ENCODE measurements around the gene CDAN1.

The CDAN1 gene

DNA sequence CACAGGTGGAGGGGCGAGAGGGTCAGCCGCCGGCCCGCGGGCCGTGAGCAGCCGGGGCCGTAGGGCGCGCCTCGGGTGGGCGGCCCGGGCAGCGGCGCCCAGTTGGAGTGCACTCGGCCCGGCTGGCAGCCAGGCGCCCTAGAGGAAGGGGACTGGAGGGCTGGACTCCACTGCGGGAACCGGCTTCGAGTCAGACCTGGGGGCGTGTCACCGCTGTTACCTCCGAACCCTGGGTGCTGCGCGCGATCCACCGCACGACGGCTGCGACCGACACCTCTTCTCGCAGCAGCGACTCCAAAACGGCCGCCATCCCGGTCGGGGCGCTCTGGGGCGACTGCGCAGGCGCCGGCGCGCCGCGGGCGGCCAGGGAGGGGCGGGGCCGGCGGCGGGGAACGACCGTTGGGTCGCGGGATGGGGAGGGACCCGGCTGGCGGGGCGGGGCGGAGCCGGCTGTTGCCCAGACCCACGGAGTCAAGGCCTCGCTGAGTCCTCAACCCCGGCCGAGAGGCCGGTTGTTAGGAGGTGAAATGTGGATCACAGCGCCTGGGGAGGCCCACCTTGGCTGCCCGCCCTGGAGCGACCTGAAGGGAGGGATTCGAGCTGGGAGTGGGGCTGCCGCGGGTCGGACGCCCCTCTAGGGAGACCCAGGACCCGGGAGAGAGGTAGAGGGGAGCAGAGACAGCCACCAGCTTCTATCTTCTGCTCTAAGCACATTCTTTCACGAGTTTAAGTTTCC, at the start of gene CDAN1:
TSS of gene CDAN1 (minus strand) at position 336 of the 736 bp plus-strand sequence. CDS start at position 310, 26 bp downstream.
- peak within 1 kb of the TSS; percentile 84 for H3K27ac ChIP-seq
- no peak for TF ChIP-seq CTCF (IDR thresholded peaks at IDR 0.05; ENCODE audit: low read depth, low read length)
- no peaks in the 10 kb centered on the region for H3K9me3 ChIP-seq (ENCODE audit: severe bottlenecking)
- peak; percentile 93 for DNase-seq
- H3K4me3 ChIP-seq (ENCODE audit: low read depth, low read length): peak within 1 kb of the TSS; percentile 73
- H3K27me3 ChIP-seq (ENCODE audit: insufficient read depth, low read depth, severe bottlenecking): no peaks in the 10 kb centered on the region
- H3K36me3 ChIP-seq: peaks cover 34% of the 10 kb centered on the region

DNA sequence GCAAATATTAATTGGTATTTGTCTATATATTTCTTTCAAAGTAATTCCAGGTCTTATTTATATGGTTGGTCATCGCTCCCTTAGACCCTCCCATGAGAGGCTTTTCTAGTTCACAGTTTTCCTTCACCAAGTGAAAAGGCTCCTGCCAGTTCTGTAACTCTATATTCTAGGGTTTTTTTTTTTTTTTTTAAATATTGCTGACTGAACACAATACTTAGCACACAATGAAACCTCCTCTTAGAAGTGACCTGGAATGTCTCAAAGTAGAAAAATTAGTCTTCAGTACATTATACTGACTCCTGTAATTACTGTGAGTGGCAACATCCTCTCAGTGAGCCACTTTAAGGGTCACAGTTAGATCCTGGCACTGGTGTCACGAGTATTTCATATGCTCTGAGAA, 48.6 kb upstream of the CDAN1 start:
- H3K9me3 ChIP-seq (ENCODE audit: severe bottlenecking): no peaks in the 10 kb centered on the region
- H3K27me3 ChIP-seq (ENCODE audit: insufficient read depth, low read depth, severe bottlenecking): no peaks in the 10 kb centered on the region
- DNase-seq: no peak
- no peak overlapping the region for H3K4me3 ChIP-seq (ENCODE audit: low read depth, low read length)
- no peak overlapping the region for H3K27ac ChIP-seq
- H3K36me3 ChIP-seq: peaks cover 8% of the 10 kb centered on the region
- no peak for TF ChIP-seq CTCF (IDR thresholded peaks at IDR 0.05; ENCODE audit: low read depth, low read length)

DNA sequence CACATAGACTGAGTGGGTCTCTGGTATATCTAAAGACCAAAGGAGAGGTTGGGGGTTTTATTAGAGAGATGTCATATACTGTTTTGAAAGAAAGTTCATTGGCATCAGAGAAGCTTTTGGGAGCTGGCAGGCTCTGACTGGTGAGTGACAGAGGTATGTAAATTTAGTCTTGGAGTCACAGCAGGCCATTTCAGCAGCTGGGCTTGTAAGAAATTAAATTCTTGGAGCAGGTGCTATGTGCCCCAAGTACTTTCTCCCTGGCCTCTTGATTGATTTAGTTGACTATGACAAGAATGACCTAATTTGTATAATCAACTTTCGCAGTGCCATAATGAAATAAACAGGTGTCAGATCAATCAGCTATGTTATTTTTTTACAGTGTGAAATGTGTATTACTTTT, 47.8 kb upstream of the CDAN1 start:
- Histone ChIP-seq H3K27me3 (ENCODE audit: insufficient read depth, low read depth, severe bottlenecking) (no peaks in the 10 kb centered on the region), H3K9me3 (ENCODE audit: severe bottlenecking) (no peaks in the 10 kb centered on the region), H3K4me3 (ENCODE audit: low read depth, low read length) (no peak overlapping the region), H3K36me3 (peaks cover 8% of the 10 kb centered on the region), H3K27ac (no peak overlapping the region)
- DNase-seq: no peak
- no peak for TF ChIP-seq CTCF (IDR thresholded peaks at IDR 0.05; ENCODE audit: low read depth, low read length)

DNA sequence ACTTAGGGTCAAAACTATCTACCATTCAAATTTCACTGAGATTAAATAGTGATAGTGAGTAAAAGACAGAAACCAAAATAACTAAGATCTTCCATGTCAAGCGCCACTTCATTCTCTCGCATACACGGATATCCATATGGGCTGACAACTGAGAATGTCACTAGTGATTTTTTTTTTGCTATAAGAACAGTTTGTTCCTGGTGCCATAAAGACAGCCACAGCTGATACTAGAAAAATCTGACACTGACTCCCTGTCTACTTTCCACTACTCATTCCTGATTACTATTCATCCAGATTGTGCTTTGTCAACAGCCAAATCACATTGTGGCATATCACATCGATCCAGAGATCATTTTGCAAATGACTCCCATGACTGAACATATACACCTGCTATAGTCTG, 45.8 kb upstream of the CDAN1 start:
- no peak for TF ChIP-seq CTCF (IDR thresholded peaks at IDR 0.05; ENCODE audit: low read depth, low read length)
- Histone ChIP-seq H3K27ac (no peak overlapping the region), H3K9me3 (ENCODE audit: severe bottlenecking) (no peaks in the 10 kb centered on the region), H3K27me3 (ENCODE audit: insufficient read depth, low read depth, severe bottlenecking) (no peaks in the 10 kb centered on the region), H3K4me3 (ENCODE audit: low read depth, low read length) (no peak overlapping the region), H3K36me3 (peaks cover 8% of the 10 kb centered on the region)
- no peak for DNase-seq

DNA sequence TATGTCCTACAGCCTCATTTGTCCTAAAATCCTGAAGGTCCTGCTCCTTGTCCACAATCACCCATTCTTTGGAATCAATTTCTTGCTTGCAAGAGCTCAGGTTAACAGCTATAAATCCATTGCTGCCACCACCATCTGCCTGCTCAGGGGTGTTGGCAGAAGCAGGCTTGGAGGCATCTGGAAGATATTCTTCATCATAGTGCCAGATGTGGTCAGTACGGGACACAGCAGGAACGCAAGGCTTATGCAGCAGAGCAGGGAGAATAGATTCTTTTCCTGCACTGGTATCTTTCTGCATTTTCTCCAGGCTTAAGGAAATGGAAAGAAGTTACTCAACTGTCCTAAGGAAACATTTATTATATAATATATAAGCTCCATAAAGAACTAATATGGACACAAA, 38.5 kb upstream of the CDAN1 start:
- no peaks in the 10 kb centered on the region for H3K9me3 ChIP-seq (ENCODE audit: severe bottlenecking)
- H3K36me3 ChIP-seq: no peaks in the 10 kb centered on the region; the same call in 1 of the 2 replicates
- no peak overlapping the region for H3K4me3 ChIP-seq (ENCODE audit: low read depth, low read length)
- DNase-seq: no peak
- no peak for TF ChIP-seq CTCF (IDR thresholded peaks at IDR 0.05; ENCODE audit: low read depth, low read length)
- H3K27me3 ChIP-seq (ENCODE audit: insufficient read depth, low read depth, severe bottlenecking): no peaks in the 10 kb centered on the region
- no peak overlapping the region for H3K27ac ChIP-seq

GRCh38 chr15:42772901-42773300, 36.0 kb upstream of the CDAN1 start:
- Histone ChIP-seq H3K9me3 (ENCODE audit: severe bottlenecking) (no peaks in the 10 kb centered on the region), H3K27me3 (ENCODE audit: insufficient read depth, low read depth, severe bottlenecking) (no peaks in the 10 kb centered on the region), H3K36me3 (no peaks in the 10 kb centered on the region; the same call in 1 of the 2 replicates), H3K27ac (no peak overlapping the region), H3K4me3 (ENCODE audit: low read depth, low read length) (no peak overlapping the region)
- no peak for DNase-seq
- no peak for TF ChIP-seq CTCF (IDR thresholded peaks at IDR 0.05; ENCODE audit: low read depth, low read length)

All from WERI-Rb-1 (cell line).